MCF 10A (cell line): ENCODE results near the gene ZPLD1. TPM values are rescaled to one million over a fixed set of nuclear protein-coding genes. Genes with fewer than 3 reads are reported as not detected.

Experiments used
- BruUV-seq: library from RNA; stranded (reverse); fragments of 400-500 nt; replicated peaks from 2 replicates; lab custom pipeline; 2021; lab: Mats Ljungman, UMichigan
- CTCF ChIA-PET: fragments of 300-600 bp; sonication (Branson Sonifier 250); formaldehyde crosslinking; extraction: SDS; loops from one replicate; lab custom pipeline; 2021; ENCODE audit warnings: antibody characterized with exemption, inconsistent platforms; lab: Yijun Ruan, JAX
- POLR2A ChIA-PET: fragments of 300-600, 350-650 bp; sonication (Branson Sonifier 250); formaldehyde crosslinking; extraction: SDS; loops from one replicate; lab custom pipeline; 2020; ENCODE audit warnings: antibody characterized with exemption, inconsistent platforms; lab: Yijun Ruan, JAX
- DNase-seq: peaks from one replicate; pipeline ENCODE4 v3.0.0-alpha.2; 2018; ENCODE audit not compliant: unreplicated experiment
- H3K27ac Mint-ChIP-seq: one replicate; pipeline ENCODE4 v1.8.0; 2022; ENCODE audit warnings: mild to moderate bottlenecking, low read depth, mixed read lengths; ENCODE audit not compliant: unreplicated experiment
- H3K27me3 Mint-ChIP-seq: one replicate; pipeline ENCODE4 v1.8.0; 2022; ENCODE audit warnings: mixed read lengths; ENCODE audit not compliant: insufficient read depth, unreplicated experiment
- H3K36me3 Mint-ChIP-seq: one replicate; pipeline ENCODE4 v1.8.0; 2022; ENCODE audit warnings: mild to moderate bottlenecking, moderate library complexity, mixed read lengths; ENCODE audit not compliant: insufficient read depth, unreplicated experiment
- H3K4me1 Mint-ChIP-seq: one replicate; pipeline ENCODE4 v1.8.0; 2022; ENCODE audit warnings: mixed read lengths; ENCODE audit not compliant: insufficient read depth, unreplicated experiment
- H3K4me3 Mint-ChIP-seq: one replicate; pipeline ENCODE4 v1.8.0; 2022; ENCODE audit warnings: mild to moderate bottlenecking, moderate library complexity, mixed read lengths; ENCODE audit not compliant: unreplicated experiment
- H3K9me3 Mint-ChIP-seq: one replicate; pipeline ENCODE4 v1.8.0; 2022; ENCODE audit warnings: mixed read lengths; ENCODE audit not compliant: unreplicated experiment
- intact Hi-C: fragments of 100-400 bp; cut with micrococcal nuclease; formaldehyde crosslinking; loops from 2 replicates; pipeline ENCODE4 v1.14.1; 2022
- total RNA-seq: library from RNA; stranded (reverse); gene quantifications from 2 replicates; pipeline ENCODE4 v1.2.3, GENCODE V29; 2022
- TF ChIP-seq, protein P1 (sequence below): fragments of 200-600 bp; IDR thresholded peaks from one replicate; pipeline ENCODE4 v1.8.0; 2022; ENCODE audit warnings: antibody characterized with exemption, mild to moderate bottlenecking; ENCODE audit not compliant: unreplicated experiment

ZPLD1 gene
- total RNA-seq, 1 experiment from 2014 or later = 0.12 TPM

GRCh38 chr3:102441832-102442231, 7.0 kb downstream of the ZPLD1 start:
- no peak overlapping the region for H3K4me3 Mint-ChIP-seq
- no peaks in the 10 kb centered on the region for H3K9me3 Mint-ChIP-seq
- no peaks in the 10 kb centered on the region for H3K4me1 Mint-ChIP-seq
- intact Hi-C loops = no loop called here
- H3K27ac Mint-ChIP-seq = no peak overlapping the region
- POLR2A ChIA-PET = interaction anchor here (0.6 kb wide), 1 partner anchor 32 kb away, joined by 3 read pairs; no protein-coding TSS in a partner anchor
- DNase-seq = no peak
- CTCF ChIA-PET = no interaction called here
- no TSS peak for BruUV-seq
- no peaks in the 10 kb centered on the region for H3K36me3 Mint-ChIP-seq
- H3K27me3 Mint-ChIP-seq = no peaks in the 10 kb centered on the region
- TF ChIP-seq, protein P1, sequence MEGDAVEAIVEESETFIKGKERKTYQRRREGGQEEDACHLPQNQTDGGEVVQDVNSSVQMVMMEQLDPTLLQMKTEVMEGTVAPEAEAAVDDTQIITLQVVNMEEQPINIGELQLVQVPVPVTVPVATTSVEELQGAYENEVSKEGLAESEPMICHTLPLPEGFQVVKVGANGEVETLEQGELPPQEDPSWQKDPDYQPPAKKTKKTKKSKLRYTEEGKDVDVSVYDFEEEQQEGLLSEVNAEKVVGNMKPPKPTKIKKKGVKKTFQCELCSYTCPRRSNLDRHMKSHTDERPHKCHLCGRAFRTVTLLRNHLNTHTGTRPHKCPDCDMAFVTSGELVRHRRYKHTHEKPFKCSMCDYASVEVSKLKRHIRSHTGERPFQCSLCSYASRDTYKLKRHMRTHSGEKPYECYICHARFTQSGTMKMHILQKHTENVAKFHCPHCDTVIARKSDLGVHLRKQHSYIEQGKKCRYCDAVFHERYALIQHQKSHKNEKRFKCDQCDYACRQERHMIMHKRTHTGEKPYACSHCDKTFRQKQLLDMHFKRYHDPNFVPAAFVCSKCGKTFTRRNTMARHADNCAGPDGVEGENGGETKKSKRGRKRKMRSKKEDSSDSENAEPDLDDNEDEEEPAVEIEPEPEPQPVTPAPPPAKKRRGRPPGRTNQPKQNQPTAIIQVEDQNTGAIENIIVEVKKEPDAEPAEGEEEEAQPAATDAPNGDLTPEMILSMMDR = no peak

DNA sequence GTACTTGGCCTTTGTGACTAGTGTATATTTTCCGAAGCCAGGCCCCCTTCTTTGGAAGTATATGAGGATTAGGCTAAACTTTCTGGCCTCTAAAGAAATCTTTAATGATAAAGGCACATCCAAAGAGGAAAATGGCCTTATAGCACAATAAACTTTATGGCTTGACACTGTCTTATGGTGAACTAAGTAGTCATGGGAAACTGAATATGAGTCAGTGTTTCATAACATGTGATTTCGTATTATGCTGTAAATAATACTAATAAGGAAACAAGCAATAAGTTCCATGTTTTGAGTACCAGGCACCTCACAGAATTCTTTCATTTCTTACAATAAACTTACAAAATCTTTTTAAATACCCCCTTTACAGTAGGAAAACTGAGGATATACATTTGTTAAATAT, 8.2 kb downstream of the ZPLD1 start:
- no peak for DNase-seq
- H3K4me1 Mint-ChIP-seq = peaks cover 6% of the 10 kb centered on the region

DNA sequence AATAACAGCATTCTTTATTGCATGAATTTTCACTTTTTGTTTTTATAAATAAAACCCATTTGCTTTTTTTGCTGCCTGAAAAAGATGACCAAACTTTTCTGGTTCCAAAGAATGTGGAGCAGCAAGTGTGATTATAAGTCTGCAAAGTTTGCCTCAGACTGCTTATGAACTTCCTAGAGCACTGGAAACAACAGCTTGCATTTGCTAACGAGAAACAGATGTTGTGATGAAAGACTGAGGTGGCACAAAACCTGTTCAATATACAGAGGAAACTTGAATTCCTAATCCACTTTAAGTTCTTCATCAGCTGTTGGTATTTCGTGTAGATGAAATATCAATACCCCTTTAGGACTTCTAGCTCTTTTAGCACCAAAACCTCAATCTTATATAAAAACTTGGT, 9.3 kb downstream of the ZPLD1 start:
- H3K27me3 Mint-ChIP-seq = no peaks in the 10 kb centered on the region
- no peak overlapping the region for H3K4me3 Mint-ChIP-seq
- no peak overlapping the region for H3K27ac Mint-ChIP-seq
- intact Hi-C loops = no loop called here
- DNase-seq = no peak
- H3K9me3 Mint-ChIP-seq = no peaks in the 10 kb centered on the region
- ChIA-PET CTCF (interaction anchor here (0.8 kb wide), 1 partner anchor 14 kb away, joined by 3 read pairs; no protein-coding TSS in a partner anchor), POLR2A (interaction anchor here (0.6 kb wide), 1 partner anchor 28 kb away, joined by 4 read pairs; no protein-coding TSS in a partner anchor)
- peaks cover 8% of the 10 kb centered on the region for H3K4me1 Mint-ChIP-seq
- TF ChIP-seq, protein P1 = no peak
- BruUV-seq = no TSS peak
- no peaks in the 10 kb centered on the region for H3K36me3 Mint-ChIP-seq

More for the DNA sequence above, 8.2 kb downstream of the ZPLD1 start:
- BruUV-seq = no TSS peak
- Mint-ChIP-seq H3K27me3 (no peaks in the 10 kb centered on the region), H3K4me3 (no peak overlapping the region), H3K27ac (no peak overlapping the region), H3K9me3 (no peaks in the 10 kb centered on the region), H3K36me3 (no peaks in the 10 kb centered on the region)
- intact Hi-C loops = no loop called here
- CTCF ChIA-PET = no interaction called here
- POLR2A ChIA-PET = no interaction called here
- TF ChIP-seq, protein P1 = no peak

- peak; percentile 76 for DNase-seq
- CTCF ChIA-PET = no interaction called here
- POLR2A ChIA-PET = no interaction called here
- intact Hi-C loops = no loop called here
- Mint-ChIP-seq H3K27ac (peak overlapping the region; percentile 81), H3K36me3 (no peaks in the 10 kb centered on the region), H3K4me1 (peaks cover 16% of the 10 kb centered on the region), H3K4me3 (no peak overlapping the region), H3K9me3 (no peaks in the 10 kb centered on the region), H3K27me3 (no peaks in the 10 kb centered on the region)
- no TSS peak for BruUV-seq
- TF ChIP-seq, protein P1 = no peak
Observed at GRCh38 chr3:102447272-102447671, 12.5 kb downstream of the ZPLD1 start.
